ENCODE measurements around the gene TREML4. TPM values are rescaled to one million over a fixed set of nuclear protein-coding genes. Genes with fewer than 3 reads are reported as not detected.

TREML4 gene
- total RNA-seq, 1 experiment from 2014 or later = not detected

DNA sequence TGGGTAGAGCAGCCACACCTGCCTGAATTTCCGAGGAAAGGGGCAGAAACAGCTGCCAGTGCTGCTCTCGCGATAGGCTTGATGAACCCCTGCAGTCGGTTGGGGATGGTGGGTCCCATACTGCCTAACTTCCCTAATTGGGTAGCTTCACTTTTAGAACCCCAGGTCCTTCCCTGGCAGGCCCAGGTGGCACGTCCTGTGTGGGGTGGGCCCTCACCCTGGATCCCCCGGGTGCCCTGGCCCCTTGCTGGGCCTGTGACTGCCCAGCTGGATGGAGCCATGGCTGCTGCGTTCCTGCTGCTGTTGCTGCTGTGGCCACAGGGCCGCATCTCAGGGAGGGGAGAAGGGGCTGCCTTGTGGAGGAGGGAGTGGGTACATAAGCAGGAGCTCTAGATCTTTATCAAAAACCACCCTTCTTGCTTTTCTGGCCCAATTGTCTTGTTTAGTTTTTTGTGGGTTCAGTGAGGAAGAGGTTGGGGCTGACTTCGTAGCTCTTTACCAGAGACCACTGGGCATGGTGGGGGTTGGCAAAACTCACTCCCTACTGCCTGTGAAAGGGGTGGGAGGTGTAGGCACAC, 19.2 kb downstream of the TREML4 start:
- Histone ChIP-seq H3K4me3 (ENCODE audit: low read depth, low read length) (no peak overlapping the region), H3K27me3 (replicated peaks; ENCODE audit: control insufficient read depth, insufficient read depth, low read length) (no peaks in the 10 kb centered on the region; the same call in 1 of the 2 replicates), H3K36me3 (ENCODE audit: control insufficient read depth, insufficient read depth, low read length) (no peaks in the 10 kb centered on the region), H3K4me1 (no peaks in the 10 kb centered on the region), H3K9me3 (no peaks in the 10 kb centered on the region)
- no peak overlapping the region for H3K4me3 Mint-ChIP-seq (ENCODE audit: unreplicated experiment)
- intact Hi-C loops (cut with micrococcal nuclease; ENCODE audit: unreplicated experiment) = no loop called here
- no TSS peak for BruUV-seq (replicated peaks)
- ChIA-PET POLR2A (no interaction called here), CTCF (no interaction called here)
- peaks cover 13% of the 10 kb centered on the region for H3K27me3 Mint-ChIP-seq (ENCODE audit: insufficient read depth, unreplicated experiment)
- no peak for TF ChIP-seq CTCF (IDR thresholded peaks at IDR 0.05; ENCODE audit: insufficient read depth in 1 of 2, low read depth in 1 of 2, low read length in 1 of 2, severe bottlenecking in 1 of 2, unreplicated experiment in 1 of 2)
- H3K4me1 Mint-ChIP-seq (ENCODE audit: low read depth, unreplicated experiment) = no peaks in the 10 kb centered on the region
- no peak for DNase-seq
- H3K27ac Mint-ChIP-seq (ENCODE audit: unreplicated experiment) = no peak overlapping the region
- H3K9me3 Mint-ChIP-seq (ENCODE audit: unreplicated experiment) = no peaks in the 10 kb centered on the region
- H3K36me3 Mint-ChIP-seq (ENCODE audit: insufficient read depth, unreplicated experiment) = no peaks in the 10 kb centered on the region

- Mint-ChIP-seq H3K36me3 (ENCODE audit: insufficient read depth, unreplicated experiment) (no peaks in the 10 kb centered on the region), H3K27ac (ENCODE audit: unreplicated experiment) (no peak overlapping the region), H3K9me3 (ENCODE audit: unreplicated experiment) (no peaks in the 10 kb centered on the region), H3K4me3 (ENCODE audit: unreplicated experiment) (no peak overlapping the region), H3K27me3 (ENCODE audit: insufficient read depth, unreplicated experiment) (peaks cover 9% of the 10 kb centered on the region), H3K4me1 (ENCODE audit: low read depth, unreplicated experiment) (no peaks in the 10 kb centered on the region)
- ChIA-PET POLR2A (no interaction called here), CTCF (no interaction called here)
- no peak for TF ChIP-seq CTCF (IDR thresholded peaks at IDR 0.05; ENCODE audit: insufficient read depth in 1 of 2, low read depth in 1 of 2, low read length in 1 of 2, severe bottlenecking in 1 of 2, unreplicated experiment in 1 of 2)
- no peaks in the 10 kb centered on the region; the same call in 1 of the 2 replicates for H3K27me3 ChIP-seq (replicated peaks; ENCODE audit: control insufficient read depth, insufficient read depth, low read length)
- H3K9me3 ChIP-seq = no peaks in the 10 kb centered on the region
- H3K36me3 ChIP-seq (ENCODE audit: control insufficient read depth, insufficient read depth, low read length) = no peaks in the 10 kb centered on the region
- no peak for DNase-seq
- BruUV-seq (replicated peaks) = no TSS peak
- intact Hi-C loops (cut with micrococcal nuclease; ENCODE audit: unreplicated experiment) = no loop called here
- no peaks in the 10 kb centered on the region for H3K4me1 ChIP-seq
- no peak overlapping the region for H3K4me3 ChIP-seq (ENCODE audit: low read depth, low read length)
Measured at GRCh38 chr6:41247882-41248705, 19.9 kb downstream of the TREML4 start.

- TF ChIP-seq CTCF (IDR thresholded peaks at IDR 0.05; ENCODE audit: insufficient read depth in 1 of 2, low read depth in 1 of 2, low read length in 1 of 2, severe bottlenecking in 1 of 2, unreplicated experiment in 1 of 2) = no peak
- no peak overlapping the region for H3K27ac Mint-ChIP-seq (ENCODE audit: unreplicated experiment)
- Histone ChIP-seq H3K9me3 (no peaks in the 10 kb centered on the region), H3K4me1 (no peaks in the 10 kb centered on the region), H3K4me3 (ENCODE audit: low read depth, low read length) (no peak overlapping the region), H3K36me3 (ENCODE audit: control insufficient read depth, insufficient read depth, low read length) (no peaks in the 10 kb centered on the region), H3K27me3 (replicated peaks; ENCODE audit: control insufficient read depth, insufficient read depth, low read length) (no peaks in the 10 kb centered on the region)
- intact Hi-C loops (cut with micrococcal nuclease; ENCODE audit: unreplicated experiment) = no loop called here
- DNase-seq = no peak
- ChIA-PET CTCF (no interaction called here), POLR2A (no interaction called here)
- H3K9me3 Mint-ChIP-seq (ENCODE audit: unreplicated experiment) = no peaks in the 10 kb centered on the region
- no peak overlapping the region for H3K4me3 Mint-ChIP-seq (ENCODE audit: unreplicated experiment)
- peaks cover 6% of the 10 kb centered on the region for H3K27me3 Mint-ChIP-seq (ENCODE audit: insufficient read depth, unreplicated experiment)
- no peaks in the 10 kb centered on the region for H3K36me3 Mint-ChIP-seq (ENCODE audit: insufficient read depth, unreplicated experiment)
- BruUV-seq (replicated peaks) = no TSS peak
- H3K4me1 Mint-ChIP-seq (ENCODE audit: low read depth, unreplicated experiment) = no peaks in the 10 kb centered on the region
Measured at GRCh38 chr6:41252401-41253169, 24.4 kb downstream of the TREML4 start.
